Measurements from ENCODE around the gene SLAMF8.

Gene SLAMF8

DNA sequence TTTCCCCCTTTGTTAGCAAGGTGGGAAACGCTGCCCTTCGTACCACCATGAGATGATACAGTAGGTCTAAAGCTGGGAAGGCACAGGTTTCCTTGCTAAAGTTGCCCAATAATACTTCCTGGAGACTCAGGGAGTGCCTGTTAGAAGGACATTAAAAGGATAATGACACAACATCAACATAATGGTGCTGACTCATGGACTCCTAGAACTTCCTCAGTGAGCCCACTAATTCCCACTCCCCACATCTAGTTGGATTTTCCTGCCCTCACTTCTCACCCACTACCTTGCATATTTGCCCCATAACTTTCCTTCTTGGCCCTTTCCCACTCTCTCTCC is 55.8 kb downstream of the SLAMF8 start:
- in situ Hi-C loops (cut with HindIII; ENCODE audit: low pct_ligation_motif_present, low sequenced_read_pairs): no loop called here
- peak overlapping the region; percentile 50 for H3K27ac ChIP-seq
- no peak for DNase-seq
- TF ChIP-seq, protein P1, sequence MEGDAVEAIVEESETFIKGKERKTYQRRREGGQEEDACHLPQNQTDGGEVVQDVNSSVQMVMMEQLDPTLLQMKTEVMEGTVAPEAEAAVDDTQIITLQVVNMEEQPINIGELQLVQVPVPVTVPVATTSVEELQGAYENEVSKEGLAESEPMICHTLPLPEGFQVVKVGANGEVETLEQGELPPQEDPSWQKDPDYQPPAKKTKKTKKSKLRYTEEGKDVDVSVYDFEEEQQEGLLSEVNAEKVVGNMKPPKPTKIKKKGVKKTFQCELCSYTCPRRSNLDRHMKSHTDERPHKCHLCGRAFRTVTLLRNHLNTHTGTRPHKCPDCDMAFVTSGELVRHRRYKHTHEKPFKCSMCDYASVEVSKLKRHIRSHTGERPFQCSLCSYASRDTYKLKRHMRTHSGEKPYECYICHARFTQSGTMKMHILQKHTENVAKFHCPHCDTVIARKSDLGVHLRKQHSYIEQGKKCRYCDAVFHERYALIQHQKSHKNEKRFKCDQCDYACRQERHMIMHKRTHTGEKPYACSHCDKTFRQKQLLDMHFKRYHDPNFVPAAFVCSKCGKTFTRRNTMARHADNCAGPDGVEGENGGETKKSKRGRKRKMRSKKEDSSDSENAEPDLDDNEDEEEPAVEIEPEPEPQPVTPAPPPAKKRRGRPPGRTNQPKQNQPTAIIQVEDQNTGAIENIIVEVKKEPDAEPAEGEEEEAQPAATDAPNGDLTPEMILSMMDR (IDR thresholded peaks at IDR 0.05; ENCODE audit: low read depth, low read length, missing control alignments): no peak
- no peaks in the 10 kb centered on the region for H3K27me3 ChIP-seq (replicated peaks)
- H3K4me3 ChIP-seq (ENCODE audit: low read depth, low read length): no peak overlapping the region
- no peaks in the 10 kb centered on the region for H3K36me3 ChIP-seq (replicated peaks)

DNA sequence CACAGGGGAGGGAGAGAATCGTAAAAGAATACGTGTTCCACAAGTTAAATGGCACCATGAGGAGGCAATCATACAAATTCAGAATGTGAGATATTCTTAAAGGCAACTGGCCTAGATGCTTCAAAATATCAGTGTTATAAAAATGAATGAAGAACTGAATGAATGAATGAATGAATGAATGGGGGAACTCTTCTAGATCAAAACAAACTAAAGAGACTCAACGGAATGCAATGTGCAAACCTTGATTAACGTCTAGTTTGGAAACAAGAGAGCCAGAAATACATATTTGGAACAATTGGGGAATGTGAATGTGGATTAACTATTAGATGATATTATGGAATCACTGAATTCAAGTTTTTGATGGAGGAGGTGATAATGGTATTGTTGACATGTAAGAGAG is 56.5 kb downstream of the SLAMF8 start:
- H3K4me3 ChIP-seq (ENCODE audit: low read depth, low read length): no peak overlapping the region
- no peak overlapping the region for H3K27ac ChIP-seq
- DNase-seq: no peak
- H3K36me3 ChIP-seq (replicated peaks): no peaks in the 10 kb centered on the region
- in situ Hi-C loops (cut with HindIII; ENCODE audit: low pct_ligation_motif_present, low sequenced_read_pairs): no loop called here
- TF ChIP-seq, protein P1 (IDR thresholded peaks at IDR 0.05; ENCODE audit: low read depth, low read length, missing control alignments): no peak
- H3K27me3 ChIP-seq (replicated peaks): no peaks in the 10 kb centered on the region

DNA sequence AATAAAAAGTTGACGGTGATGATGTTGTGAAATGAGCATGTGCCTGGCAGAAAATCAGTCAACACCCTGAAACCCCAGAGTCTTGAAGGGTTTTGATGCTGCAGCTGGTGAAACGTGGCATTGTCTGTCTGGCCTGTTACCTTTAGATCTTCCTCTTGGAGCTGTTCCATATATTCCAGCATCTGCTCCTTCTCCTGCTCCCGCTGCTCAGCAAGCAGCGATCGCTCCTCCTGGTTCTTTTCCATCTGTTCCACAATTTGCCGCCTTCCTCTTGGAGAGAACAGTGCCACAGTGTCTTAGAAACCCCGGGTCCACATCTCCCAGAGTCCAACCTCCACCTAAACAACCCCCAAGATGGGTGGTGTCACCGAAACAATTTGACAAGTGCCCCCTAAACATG is 57.6 kb downstream of the SLAMF8 start:
- no peak overlapping the region for H3K27ac ChIP-seq
- no peak for DNase-seq
- no peak overlapping the region for H3K4me3 ChIP-seq (ENCODE audit: low read depth, low read length)
- in situ Hi-C loops (cut with HindIII; ENCODE audit: low pct_ligation_motif_present, low sequenced_read_pairs): no loop called here
- TF ChIP-seq, protein P1 (IDR thresholded peaks at IDR 0.05; ENCODE audit: low read depth, low read length, missing control alignments): no peak
- H3K27me3 ChIP-seq (replicated peaks): no peaks in the 10 kb centered on the region
- H3K36me3 ChIP-seq (replicated peaks): no peaks in the 10 kb centered on the region
